IPS DF 4.7 (cell line): Measurements from ENCODE around the gene BTK.

Experiments
- DNase-seq: peaks from one replicate; pipeline ENCODE4 v3.0.0-alpha.2; 2013; ENCODE audit warnings: low spot score; ENCODE audit errors: extremely low read depth

BTK gene

DNA sequence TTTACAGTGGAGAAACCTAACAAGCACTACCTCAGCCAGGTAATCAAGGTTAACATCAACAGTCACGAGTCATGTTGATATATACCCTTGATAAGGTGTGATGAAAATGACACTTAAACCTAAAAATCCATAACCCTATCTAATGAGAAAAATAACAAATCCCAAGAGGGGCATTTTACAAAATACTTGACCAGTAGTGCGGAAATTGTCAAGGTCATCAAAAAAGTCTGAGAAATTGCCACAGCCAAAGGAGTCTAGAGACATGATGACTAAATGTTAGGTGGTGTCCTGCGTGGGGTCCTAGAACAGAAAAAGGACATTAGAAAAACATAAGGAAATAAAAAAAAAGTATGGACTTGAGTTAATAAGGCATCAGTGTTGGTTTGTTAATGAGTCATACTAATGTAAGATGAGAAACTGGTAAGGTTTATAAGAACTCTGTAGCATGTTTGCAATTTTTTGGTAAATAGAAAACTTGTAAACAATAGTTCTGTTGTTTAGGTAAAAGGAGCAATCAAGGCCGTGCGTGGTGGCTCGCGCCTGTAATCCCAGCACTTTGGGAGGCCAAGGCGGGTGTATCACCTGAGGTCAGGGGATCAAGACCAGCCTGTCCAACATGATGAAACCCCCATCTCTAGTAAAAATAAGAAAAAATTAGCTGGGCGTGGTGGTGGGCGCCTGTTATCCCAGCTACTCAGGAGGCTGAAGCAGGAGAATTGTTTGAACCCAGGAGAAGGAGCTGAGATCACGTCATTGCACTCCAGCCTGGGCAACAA is 7.7 kb upstream of the BTK start:
- no peak for DNase-seq

DNA sequence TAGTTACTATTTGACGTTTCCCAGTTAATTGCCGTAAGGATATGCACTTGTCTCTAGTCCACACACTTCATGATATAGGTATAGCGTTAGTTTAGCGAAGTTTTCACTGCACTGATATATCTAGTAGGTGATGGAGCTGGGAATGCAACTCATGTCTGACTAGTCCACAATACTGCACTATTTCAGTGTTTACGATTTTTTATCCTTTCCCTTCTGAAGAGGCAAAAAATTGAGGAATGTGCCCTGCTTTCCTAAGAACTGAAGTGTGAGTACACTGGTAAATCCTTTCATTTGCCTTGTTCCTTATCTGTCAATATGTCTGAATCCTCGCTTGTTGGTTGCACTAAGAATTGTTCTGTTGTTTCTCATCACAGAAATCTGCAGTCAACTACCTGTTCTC is 5.8 kb upstream of the BTK start:
- DNase-seq, result no peak

DNA sequence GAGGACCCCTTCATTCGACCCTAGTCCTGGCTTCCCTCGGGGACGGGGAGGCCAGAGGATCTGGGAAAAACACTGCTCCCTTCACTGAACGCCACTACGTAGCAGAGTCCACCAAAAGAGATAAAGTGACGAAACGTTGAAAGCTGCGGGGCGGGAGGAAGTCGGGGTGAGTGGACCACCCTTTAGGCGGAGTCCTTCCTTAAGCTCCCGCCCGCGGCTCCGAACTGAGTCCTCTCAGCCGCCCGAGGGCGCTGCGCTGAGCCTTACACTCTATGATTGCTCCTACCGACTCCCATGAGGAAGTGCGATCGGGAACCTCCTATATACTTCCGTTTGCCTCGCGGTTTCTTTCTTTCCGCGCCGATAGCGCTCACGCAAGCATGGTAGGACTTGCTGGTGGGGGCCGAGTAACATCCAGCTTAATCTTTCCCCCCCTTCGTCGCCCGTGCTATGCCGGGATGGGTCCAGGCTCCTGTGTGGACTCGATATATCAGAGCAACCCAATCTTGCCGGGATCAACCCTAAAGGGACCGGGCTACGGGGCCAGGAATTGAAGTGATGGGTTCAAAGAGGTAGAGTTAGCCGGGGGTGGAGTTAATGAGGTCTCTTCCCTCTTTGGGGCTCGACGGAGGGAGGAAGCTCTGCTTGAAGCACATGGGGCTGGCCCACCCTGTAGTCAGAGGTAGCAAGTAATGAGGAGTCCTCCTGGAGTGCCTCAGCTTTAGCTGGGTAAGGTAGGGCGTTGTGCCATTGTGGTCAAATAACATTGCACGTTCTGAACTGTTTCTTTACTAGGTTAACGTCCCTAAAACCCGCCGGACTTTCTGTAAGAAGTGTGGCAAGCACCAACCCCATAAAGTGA is 4.9 kb upstream of the BTK start, which contains the start of gene RPL36A:
Gene RPL36A, plus strand, starts transcription at position 348 of the 862 bp plus-strand sequence. Its CDS starts 33 bp downstream, at position 381.
- peak; percentile 64 for DNase-seq

DNA sequence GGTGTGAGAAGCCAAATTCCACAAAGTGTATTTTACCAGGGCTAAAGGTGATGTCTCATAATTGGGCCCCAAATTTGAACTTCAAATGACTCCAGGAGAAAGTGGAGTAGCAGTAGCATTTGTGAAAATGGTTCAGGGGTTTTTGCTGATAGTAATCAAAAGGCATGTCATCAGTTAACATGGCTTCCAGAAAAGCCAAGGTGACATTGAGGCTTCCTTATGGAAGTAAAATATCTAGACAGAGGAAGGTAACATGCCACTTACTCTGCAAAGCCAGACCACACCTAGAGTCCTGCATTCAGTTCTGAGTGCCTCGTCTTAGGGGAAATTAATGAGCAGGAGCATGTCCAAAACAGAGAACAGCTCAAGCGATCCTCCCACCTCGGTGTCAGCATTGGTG is 2.6 kb upstream of the BTK start:
- DNase-seq, result no peak

DNA sequence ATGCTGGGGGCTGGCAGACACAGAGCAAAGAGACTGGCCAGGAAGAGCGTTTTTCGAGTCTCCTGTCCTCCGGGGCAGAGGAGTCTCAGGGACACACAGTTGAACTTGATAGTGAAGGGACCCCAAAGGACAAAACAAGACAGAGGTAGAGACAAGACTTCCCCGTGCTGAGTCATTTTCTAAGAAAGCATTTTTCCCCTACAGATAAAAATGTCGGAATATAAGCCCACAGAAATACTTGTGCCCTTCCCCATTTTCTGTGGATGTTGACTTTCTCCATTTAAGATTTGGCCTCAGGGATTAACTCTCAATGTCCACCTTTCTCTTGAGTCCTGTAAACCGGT is 523 bp upstream of the BTK start:
- no peak for DNase-seq

DNA sequence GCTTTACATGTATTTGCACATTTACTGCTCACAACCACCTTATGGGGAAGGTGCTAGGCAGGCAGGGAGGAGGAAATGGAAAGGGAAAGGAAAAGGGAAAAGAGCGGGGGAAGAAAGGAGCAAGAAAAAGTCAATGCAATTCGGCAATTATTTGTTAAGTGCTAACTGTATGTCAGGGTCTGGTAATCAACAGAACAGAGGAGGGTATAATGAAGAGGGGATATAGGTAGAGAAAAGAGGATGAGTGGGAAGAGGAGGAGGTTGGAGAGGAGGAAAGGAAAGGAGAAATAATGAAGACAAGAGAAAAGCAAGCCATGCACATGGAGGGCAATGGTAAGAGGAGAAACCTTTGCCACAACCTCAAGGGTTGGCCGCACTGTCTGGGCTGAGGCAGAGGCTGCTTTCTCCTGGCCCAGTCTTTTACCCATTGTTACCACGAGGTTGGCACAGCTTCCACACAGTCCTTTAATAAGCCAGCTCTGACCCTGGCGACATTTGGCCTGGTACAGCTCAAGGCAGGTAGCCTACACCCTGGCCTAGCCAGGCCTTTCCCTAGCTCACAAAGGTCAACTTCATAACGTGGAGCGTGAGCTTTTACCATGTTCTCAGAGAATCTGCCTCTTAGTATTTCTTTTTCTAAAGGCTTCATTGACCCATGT is 836 bp downstream of the BTK start:
- no peak for DNase-seq

DNA sequence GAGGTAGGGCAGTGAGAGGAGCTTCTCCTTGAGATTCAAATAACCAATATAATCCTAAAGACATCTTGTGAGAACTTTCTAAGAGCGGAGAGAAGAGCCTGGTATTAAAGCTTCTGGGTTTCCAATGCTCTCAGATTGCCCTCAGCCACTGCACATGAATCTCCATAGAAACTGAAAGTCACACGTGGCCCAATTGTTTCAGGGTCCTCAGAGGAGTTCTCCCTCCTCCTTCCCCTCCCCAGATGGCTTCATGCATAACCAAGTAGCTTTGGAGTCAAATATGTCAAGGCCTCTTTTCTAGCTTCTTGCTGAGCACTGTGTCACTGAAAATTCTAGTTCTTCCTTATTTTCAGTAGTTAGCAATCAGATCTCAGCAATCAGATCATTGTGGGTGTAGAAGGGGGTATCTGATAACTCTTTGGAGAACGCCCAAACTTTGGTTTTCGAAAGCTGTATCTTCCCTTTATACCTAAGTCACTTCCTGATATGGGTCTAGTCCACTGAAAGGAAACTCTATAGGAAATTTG is 2.2 kb downstream of the BTK start:
- DNase-seq, result no peak

DNA sequence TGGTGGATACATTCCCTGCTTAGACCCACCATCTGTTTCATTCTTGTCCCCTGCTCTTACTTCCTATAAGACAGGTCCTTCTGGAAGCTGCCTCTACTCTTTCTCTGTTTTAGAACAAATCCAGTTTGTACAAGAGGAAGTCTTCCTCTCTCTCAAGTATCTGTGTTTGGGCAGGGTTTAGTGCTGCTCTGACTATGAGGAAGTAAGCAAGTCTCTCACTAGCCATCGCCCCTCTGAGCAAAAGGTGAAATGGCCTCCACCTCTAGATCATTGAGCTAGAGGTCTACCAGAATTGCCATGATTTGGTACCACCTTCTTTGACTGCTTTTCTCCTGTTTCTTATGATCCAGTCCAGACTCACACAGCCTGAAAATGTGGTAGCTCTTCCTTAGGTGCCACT is 8.4 kb downstream of the BTK start:
- DNase-seq, result no peak

DNA sequence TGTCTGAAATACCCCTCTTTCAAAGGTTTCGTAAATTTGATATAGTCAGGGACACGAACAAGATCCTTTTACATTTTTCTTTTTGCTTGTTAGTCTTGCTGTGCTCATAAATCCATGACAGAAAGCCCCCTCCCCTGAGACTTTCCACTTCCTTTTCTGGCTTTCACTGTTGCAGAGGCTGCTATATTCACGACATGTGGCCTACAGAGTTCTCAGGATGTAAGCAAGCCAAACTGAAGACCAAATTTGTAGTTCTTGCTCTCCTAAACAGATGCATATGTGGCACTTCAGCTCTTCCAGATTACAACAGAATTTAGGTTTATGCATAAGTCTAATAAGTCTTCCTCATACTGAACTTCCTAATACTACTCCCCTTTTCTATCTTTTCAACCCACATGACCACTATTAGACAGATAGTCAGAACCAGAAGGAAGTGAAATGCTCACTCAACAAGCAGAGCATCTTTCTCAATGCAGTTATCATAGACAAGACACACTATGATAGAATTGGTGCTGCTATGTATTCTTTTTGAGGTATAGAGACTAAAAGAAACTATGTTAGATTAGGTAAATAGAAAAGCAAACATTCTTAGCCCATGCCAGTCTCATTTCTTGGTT is 15.0 kb downstream of the BTK start:
- DNase-seq, result no peak

DNA sequence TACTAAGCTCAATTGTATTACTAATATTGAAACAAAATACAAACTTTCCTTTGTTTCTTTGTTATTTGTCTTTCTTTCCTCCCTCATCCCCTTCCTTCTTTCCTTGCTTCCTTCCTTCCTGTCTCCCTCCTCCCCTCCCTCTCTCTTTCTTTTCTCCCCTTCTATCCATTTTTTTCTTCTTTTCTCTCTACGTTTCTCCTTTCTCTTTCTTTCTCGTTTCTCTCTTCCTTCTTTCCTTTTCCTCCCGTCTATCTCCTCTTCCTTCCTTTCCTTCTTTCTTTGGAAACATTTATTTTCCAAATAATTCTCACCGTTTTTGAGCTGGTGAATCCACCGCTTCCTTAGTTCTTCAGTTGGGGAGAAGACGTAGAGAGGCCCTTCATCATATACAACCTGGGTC is 16.3 kb downstream of the BTK start:
- no peak for DNase-seq

DNA sequence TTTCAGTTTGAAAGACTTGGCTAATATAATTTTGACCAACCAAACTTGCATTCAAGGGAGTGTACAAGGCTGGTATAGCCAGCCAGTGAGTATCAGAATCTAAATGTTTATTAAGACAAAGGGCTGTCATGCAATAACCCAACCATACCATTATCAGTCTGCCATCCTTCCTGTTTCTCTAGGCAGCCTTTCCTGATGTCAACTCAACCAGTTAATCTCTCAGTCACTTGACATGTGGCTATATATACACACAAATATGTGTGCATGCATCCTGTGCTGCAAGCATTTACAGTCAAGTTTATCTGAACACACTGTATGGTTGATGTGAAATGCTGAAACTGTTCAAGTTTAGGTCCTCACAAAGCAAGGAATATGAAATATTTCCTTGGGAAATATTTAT is 17.2 kb downstream of the BTK start:
- DNase-seq, result no peak

DNA sequence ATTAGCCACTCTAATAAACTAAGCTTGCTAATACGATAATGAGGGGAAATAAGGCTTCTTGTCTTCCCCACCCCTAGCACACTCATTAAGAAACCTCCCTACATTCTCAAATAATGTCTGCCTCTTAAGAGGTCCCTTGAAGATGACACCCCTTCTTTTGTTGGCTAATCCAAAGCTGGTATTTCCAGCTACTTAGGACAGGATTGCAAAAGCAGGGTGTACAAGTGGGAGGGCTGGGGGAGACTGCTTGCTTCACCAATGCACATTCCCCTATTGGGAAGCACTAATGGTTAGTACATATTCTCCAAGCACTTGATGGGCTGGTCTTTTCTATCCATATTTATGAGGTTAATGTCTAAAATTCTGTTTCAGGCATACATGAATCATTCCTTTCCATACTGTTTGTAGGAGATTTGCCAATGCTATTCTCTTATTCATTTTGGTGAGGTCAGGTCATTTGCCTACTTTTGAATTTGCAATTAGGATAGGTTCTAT is 20.6 kb downstream of the BTK start:
- DNase-seq, result no peak

DNA sequence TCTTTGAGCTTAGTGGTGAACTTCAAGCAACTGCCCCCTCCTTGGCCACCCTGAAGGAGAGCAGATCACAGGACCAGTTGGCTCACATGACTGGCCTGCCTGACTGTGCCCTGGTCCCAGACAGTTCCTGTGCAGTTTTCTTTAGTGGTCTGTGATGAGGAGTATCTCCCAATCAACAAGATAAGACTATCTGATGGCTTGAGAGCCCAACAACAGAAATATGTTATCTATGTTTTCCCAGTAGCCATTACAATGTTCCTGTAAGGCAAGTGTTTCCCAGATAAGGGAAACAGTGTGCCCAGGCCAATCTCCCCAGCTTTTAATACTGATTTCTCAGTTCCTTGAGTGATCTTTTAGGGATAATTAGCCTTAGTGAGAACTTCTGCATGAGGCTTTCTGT is 23.2 kb downstream of the BTK start:
- no peak for DNase-seq

DNA sequence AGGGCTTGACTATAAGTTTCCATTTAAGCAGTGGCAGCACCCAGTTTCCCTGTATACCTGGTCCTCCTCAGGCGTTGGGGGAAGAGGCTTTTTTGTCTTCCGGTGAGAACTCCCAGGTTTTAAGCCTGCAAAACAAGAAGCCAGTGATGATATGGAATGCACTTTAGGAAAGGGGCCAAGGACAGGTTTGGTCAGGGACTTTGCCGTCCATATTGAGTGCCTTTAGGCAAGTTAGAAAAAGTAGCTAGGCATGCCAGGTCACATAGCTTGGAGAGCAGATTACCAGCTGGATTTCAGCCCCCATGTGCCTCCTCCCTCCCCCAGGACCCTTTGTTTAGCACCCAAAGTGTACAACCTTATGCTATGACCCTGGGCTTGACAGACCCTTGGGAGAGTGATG is 23.9 kb downstream of the BTK start:
- DNase-seq, result no peak

DNA sequence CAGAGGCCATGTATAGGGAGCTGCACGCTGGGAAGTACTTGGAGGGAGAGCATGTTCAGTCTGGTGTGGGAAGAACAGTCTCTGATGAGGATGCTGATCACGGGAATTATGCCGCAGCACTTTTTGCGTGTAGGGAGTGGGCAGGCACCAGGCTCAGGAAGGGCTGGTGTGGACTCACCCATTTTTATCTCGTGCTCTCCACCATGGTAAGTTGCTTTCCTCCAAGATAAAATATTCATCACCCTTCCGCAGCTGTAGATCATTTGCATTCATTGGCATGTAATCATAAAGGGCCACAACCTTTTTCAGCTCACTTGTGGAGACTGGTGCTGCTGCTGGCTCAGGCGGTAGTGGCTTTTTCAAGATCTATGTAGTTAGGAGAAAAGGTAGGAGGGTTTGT is 25.6 kb downstream of the BTK start:
- DNase-seq, result no peak

DNA sequence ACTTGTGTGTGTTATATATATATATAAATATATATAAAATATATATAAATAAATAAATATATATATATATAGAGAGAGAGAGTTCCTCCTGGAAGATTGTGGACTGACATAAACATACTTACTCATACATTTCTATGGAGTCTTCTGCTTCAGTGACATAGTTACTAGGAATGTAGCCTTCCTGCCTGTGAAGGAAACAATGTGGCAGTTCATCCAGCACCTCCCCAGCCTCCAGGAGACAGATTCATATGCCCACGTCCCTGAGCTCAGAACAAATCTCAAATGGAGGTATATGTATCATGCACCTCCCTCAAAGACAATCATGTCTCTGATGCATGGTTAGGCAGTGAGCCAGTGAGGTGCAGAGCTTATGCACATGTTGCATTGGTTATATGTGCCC is 26.0 kb downstream of the BTK start:
- no peak for DNase-seq

DNA sequence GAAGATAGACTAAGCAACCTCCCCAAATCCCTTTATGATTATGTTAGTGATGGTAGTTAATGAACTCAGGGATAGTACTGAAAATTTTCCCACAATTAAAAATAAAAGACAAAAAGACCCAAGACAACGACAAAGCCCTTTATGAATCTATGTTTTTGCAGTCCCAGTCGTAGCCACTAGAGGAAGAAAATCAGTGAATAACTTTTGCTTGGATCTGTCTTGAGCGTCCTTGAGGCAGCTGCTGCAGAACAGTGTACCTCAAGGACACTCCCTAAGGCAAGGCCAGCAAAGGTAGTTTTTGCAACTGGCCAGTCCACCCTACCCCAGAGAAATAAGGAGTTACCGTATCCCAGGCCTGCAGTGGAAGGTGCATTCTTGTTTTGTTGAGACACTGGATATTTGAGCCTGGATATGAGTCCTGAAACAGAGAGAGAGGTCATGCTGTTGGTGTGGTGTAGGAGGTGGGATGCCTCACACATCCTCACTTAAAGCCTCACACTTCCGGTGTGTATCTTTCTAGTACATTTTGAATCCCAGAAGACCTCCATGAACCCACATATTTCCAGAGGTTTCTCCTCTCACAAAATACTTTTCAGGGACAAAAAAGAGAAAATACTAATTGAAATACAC is 28.7 kb downstream of the BTK start:
- DNase-seq, result no peak

DNA sequence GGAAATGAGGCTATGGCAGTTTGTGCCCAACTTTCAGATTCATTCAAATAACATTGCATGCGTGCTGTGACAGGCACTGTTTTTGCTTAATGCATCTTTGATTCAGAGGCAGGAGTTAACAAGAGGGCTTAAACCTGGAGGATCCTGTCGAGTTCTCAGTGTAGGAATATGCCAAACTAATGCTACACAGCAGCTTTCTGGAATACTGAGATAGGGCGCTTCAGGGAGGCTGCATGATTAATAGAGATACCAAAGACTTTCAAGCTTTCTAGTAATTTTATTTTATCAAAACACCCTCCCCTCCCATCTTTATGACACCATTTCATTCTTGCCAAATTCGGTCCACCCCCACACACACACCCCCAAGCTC is 36.8 kb downstream of the BTK start:
- no peak for DNase-seq

DNA sequence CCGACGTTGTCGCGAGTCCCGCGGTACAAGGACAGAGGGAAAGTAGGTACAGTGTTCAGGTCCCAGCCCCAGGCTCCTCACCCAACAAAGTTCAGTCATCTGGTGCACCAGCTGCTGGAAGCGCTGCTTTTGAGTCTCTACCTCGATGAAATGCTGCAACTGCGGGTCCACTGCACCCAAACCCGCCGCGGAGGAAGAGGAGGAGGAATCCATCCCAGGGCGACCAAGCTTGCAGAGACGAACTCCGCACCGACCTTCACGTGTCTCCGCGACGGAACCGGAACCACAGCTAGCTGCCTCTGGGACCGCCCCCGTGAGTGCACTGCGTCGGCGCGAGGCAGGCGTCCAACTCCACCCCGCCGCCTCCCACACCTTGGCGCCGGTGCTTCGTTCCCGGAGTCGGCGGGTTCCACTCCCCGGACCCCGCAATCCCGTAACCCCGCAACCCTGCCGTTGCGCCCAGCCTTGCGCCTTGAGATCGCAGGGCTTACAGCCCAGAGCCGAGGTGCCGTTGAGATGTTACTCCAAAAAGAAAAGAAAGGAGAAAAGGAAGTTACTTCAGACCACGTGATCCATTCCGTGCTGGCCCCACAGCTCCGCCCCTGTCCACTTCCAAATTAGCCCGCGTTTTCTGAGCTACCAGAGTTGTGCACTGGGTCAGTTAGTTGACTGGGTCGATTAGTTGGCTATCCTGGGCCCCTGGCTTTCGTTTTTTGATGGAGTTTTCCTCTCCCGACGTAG is 37.4 kb downstream of the BTK start, which contains the start of gene TIMM8A:
Gene TIMM8A, minus strand, starts transcription at position 291 of the 741 bp plus-strand sequence. Its CDS starts 78 bp downstream, at position 213.
- DNase-seq, result no peak

DNA sequence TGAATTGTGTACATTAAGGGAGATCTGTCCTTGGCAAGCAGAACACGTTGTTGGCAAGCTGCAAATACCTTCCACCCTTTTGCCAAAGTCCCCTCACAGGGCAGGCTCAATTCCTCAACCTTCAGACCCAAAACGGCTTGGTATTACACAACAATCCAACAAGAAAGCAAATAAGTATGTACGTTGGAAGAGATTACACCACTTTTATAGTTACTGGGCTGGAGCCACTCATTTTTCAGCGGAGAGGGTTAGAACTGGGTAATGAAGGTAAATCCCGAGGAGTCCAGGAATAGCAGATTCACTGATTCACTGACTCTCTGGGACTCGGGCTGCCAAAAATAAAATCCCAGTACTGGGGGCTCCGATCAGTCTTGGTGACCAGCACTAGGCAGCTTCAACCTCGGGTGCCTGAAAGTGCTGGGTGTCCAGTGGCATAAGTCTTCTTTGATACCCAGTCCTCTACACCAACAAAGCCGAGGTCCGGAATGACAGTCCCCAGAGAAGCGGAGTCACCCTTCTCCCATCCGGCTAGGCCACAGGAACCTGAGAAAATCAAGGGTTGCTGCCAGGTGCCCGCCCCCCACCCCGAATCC is 38.0 kb downstream of the BTK start:
- DNase-seq, result no peak
